IMR-90 (cell line): ENCODE measurements around the gene PDE6B. TPM values are rescaled to one million over a fixed set of nuclear protein-coding genes. Genes with fewer than 3 reads are reported as not detected.

Experiments
- ATAC-seq: fragments of 200-7000 bp; cut with Tn5 transposase; 2 replicates; pipeline ENCODE4 v1.9.1; 2020; ENCODE audit warnings: low read depth, mild to moderate bottlenecking, moderate library complexity
- BruUV-seq: library from RNA; stranded (reverse); fragments of 400-500 nt; replicated peaks from 2 replicates; lab custom pipeline; 2021; lab: Mats Ljungman, UMichigan
- CTCF ChIA-PET: fragments of 300-600 bp; formaldehyde crosslinking; extraction: SDS; loops from one replicate; lab custom pipeline; 2021; ENCODE audit warnings: antibody characterized with exemption; lab: Yijun Ruan, JAX
- POLR2A ChIA-PET: fragments of 300-600 bp; sonication (Branson Sonifier 250); formaldehyde crosslinking; loops from one replicate; lab custom pipeline; 2022; ENCODE audit warnings: antibody characterized with exemption; ENCODE audit not compliant: unreplicated experiment; lab: Charles Lee
- DNase-seq: peaks from one replicate; pipeline ENCODE4 v3.0.0; 2013
- H2AFZ ChIP-seq: replicated peaks from 2 replicates; pipeline ENCODE3; 2013; ENCODE audit warnings: low read length, mild to moderate bottlenecking; ENCODE audit not compliant: poor library complexity
- H2AK5ac ChIP-seq: 2 replicates; pipeline ENCODE4 v1.6.1; 2013; ENCODE audit warnings: low read depth, low read length, inconsistent platforms
- H2AK9ac ChIP-seq: replicated peaks from 2 replicates; pipeline ENCODE3; 2013; ENCODE audit warnings: mild to moderate bottlenecking, low read depth, low read length, moderate library complexity; ENCODE audit not compliant: poor library complexity
- H2BK120ac ChIP-seq: 2 replicates; pipeline ENCODE4 v1.6.1; 2013; ENCODE audit warnings: low read depth, low read length, inconsistent platforms
- H2BK15ac ChIP-seq: 3 replicates; pipeline ENCODE4 v1.6.1; 2013; ENCODE audit warnings: low read depth, low read length, inconsistent platforms
- H2BK20ac ChIP-seq: 2 replicates; pipeline ENCODE4 v1.6.1; 2013; ENCODE audit warnings: low read depth, mild to moderate bottlenecking, inconsistent platforms, low read length, moderate library complexity
- H2BK5ac ChIP-seq: 2 replicates; pipeline ENCODE4 v1.6.1; 2013; ENCODE audit warnings: mild to moderate bottlenecking, low read depth, low read length, inconsistent platforms; ENCODE audit not compliant: poor library complexity, severe bottlenecking
- H3K14ac ChIP-seq: replicated peaks from 2 replicates; pipeline ENCODE4 v1.6.1; 2013; ENCODE audit warnings: low read depth, low read length, inconsistent platforms
- H3K18ac ChIP-seq: 2 replicates; pipeline ENCODE4 v1.6.1; 2013; ENCODE audit warnings: low read depth, low read length, control low read depth
- H3K23ac ChIP-seq: 2 replicates; pipeline ENCODE4 v1.6.1; 2013; ENCODE audit warnings: low read depth, low read length, inconsistent platforms
- H3K27ac ChIP-seq: 2 replicates; pipeline ENCODE4 v1.5.1; 2013; ENCODE audit warnings: mild to moderate bottlenecking, control low read depth, low read length; ENCODE audit not compliant: insufficient read depth
- H3K27me3 ChIP-seq: 2 replicates; pipeline ENCODE4 v1.6.1; 2013; ENCODE audit warnings: low read length; ENCODE audit not compliant: control insufficient read depth, insufficient read depth
- H3K36me3 ChIP-seq: 2 replicates; pipeline ENCODE4 v1.6.1; 2013; ENCODE audit warnings: low read length, mixed read lengths; ENCODE audit not compliant: control insufficient read depth, insufficient read depth
- H3K4ac ChIP-seq: 2 replicates; pipeline ENCODE4 v1.6.1; 2013; ENCODE audit warnings: low read depth, low read length, inconsistent platforms
- H3K4me1 ChIP-seq: 2 replicates; pipeline ENCODE4 v1.6.1; 2013; ENCODE audit warnings: low read length, mixed read lengths; ENCODE audit not compliant: control insufficient read depth, insufficient read depth
- H3K4me2 ChIP-seq: 2 replicates; pipeline ENCODE4 v1.6.1; 2013; ENCODE audit warnings: low read depth, mild to moderate bottlenecking, control low read depth, low read length, moderate library complexity
- H3K4me3 ChIP-seq: 2 replicates; pipeline ENCODE4 v1.5.1; 2013; ENCODE audit warnings: low read depth, mild to moderate bottlenecking, control low read depth, low read length, moderate library complexity; ENCODE audit not compliant: insufficient read depth
- H3K56ac ChIP-seq: 2 replicates; pipeline ENCODE4 v1.6.1; 2013; ENCODE audit warnings: low read length, inconsistent platforms; ENCODE audit not compliant: insufficient read depth; ENCODE audit errors: extremely low read depth
- H3K79me1 ChIP-seq, 2 experiments: 2 replicates each; pipeline ENCODE4 v1.6.1; 2013; ENCODE audit warnings: low read length in 2 of 2, inconsistent platforms in 1 of 2, low read depth in 1 of 2
- H3K9ac ChIP-seq: 2 replicates; pipeline ENCODE4 v1.6.1; 2013; ENCODE audit warnings: low read depth, low read length, control low read depth
- H3K9me1 ChIP-seq: 2 replicates; pipeline ENCODE4 v1.6.1; 2013; ENCODE audit warnings: low read length, inconsistent platforms; ENCODE audit not compliant: insufficient read depth
- H3K9me3 ChIP-seq: 2 replicates; pipeline ENCODE4 v1.6.1; 2013; ENCODE audit warnings: low read length; ENCODE audit not compliant: control insufficient read depth, insufficient read depth
- H4K20me1 ChIP-seq: 2 replicates; pipeline ENCODE4 v1.6.1; 2013; ENCODE audit warnings: low read length, inconsistent platforms; ENCODE audit not compliant: insufficient read depth
- H4K5ac ChIP-seq: 2 replicates; pipeline ENCODE4 v1.6.1; 2013; ENCODE audit warnings: mild to moderate bottlenecking, low read depth, low read length, control low read depth
- H4K8ac ChIP-seq, 2 experiments: 2 replicates each; pipeline ENCODE4 v1.6.1; 2013; ENCODE audit warnings: low read depth in 2 of 2, low read length in 2 of 2, control low read depth in 1 of 2, inconsistent platforms in 1 of 2
- H4K91ac ChIP-seq: 2 replicates; pipeline ENCODE4 v1.6.1; 2013; ENCODE audit warnings: low read depth, low read length, inconsistent platforms; ENCODE audit not compliant: insufficient read depth
- MAFK ChIP-seq: IDR thresholded peaks from 2 replicates; pipeline ENCODE4 v1.6.1; 2012; ENCODE audit warnings: low read depth, low read length, improper control_type of control experiment
- NFE2L2 ChIP-seq: fragments of 150-350 bp; IDR thresholded peaks from 2 replicates; pipeline ENCODE4 v1.6.1; 2016; ENCODE audit warnings: low read depth, mild to moderate bottlenecking, low read length
- POLR2A ChIP-seq: IDR thresholded peaks from 2 replicates; pipeline ENCODE4 v1.6.1; 2012; ENCODE audit warnings: mild to moderate bottlenecking, low read depth, low read length
- RCOR1 ChIP-seq: IDR thresholded peaks from 2 replicates; pipeline ENCODE4 v1.6.1; 2012; ENCODE audit warnings: mild to moderate bottlenecking, low read length, improper control_type of control experiment; ENCODE audit not compliant: insufficient replicate concordance
- SMC3 ChIP-seq: fragments of 150-350 bp; IDR thresholded peaks from 2 replicates; pipeline ENCODE4 v1.6.1; 2016; ENCODE audit warnings: low read depth, mild to moderate bottlenecking, antibody characterized with exemption, low read length, moderate library complexity
- WGBS, 2 experiments: methylation state at CpG; one replicate each; pipeline versions ENCODE4 v1.1.5 to v1.1.7; 2013; ENCODE audit warnings: missing lambda C conversion rate in 2 of 2; ENCODE audit not compliant: insufficient read length in 1 of 2; ENCODE audit errors: extremely low coverage in 2 of 2; 5-methylcytosine and 5-hydroxymethylcytosine counted together
- dilution Hi-C: fragments of 300-500 bp; cut with HindIII; formaldehyde crosslinking; loops from one replicate; pipeline ENCODE4 v1.14.3; 2018; ENCODE audit warnings: low sequenced_read_pairs; ENCODE audit not compliant: unreplicated experiment
- in situ Hi-C: fragments of 300-500 bp; cut with MboI; formaldehyde crosslinking; loops from 3 replicates; pipeline ENCODE4 v1.14.3; 2019; ENCODE audit warnings: low sequenced_read_pairs, inconsistent platforms, mixed read lengths
- intact Hi-C: fragments of 100-400 bp; cut with micrococcal nuclease; formaldehyde crosslinking; loops from 2 replicates; pipeline ENCODE4 v1.10.0; 2022
- polyA plus RNA-seq, 3 experiments: library from polyadenylated mRNA; depleted of rRNA; stranded (reverse); fragments of >200 nt; gene quantifications; 2 replicates each; pipeline ENCODE4 v1.2.3, GENCODE V29; 2012; ENCODE audit warnings: low replicate concordance in 1 of 3
- total RNA-seq: library from RNA; depleted of rRNA; stranded (reverse); fragments of >200 nt; gene quantifications from 2 replicates; pipeline ENCODE4 v1.2.3, GENCODE V29; 2012
- TF ChIP-seq, protein P1 (sequence below): fragments of 150-350 bp; IDR thresholded peaks from 2 replicates; pipeline ENCODE4 v1.6.1; 2016; ENCODE audit warnings: low read depth, mild to moderate bottlenecking, low read length, moderate library complexity, borderline replicate concordance

Gene PDE6B
- total and polyA plus RNA-seq, 2 of the 4 experiments (the other 2 are of a cell fraction): under 0.01 TPM; not detected in 1

DNA sequence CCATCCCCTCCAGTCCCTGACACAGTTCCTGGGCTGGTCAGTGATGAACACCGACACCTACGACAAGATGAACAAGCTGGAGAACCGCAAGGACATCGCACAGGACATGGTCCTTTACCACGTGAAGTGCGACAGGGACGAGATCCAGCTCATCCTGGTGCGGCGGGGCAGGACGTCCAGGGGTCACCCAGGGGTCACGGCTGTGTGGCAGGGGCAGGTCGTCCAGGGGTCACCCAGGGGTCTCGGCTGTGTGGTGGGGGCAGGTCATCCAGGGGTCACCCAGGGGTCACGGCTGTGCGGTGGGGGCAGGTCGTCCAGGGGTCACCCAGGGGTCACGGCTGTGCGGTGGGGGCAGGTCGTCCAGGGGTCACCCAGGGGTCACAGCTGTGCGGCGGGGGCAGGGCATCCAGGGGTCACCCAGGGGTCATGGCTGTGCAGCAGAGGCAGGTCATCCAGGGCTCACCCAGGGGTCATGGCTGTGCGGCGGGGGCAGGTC, 32.0 kb downstream of the PDE6B start:
- Histone ChIP-seq H3K9me1 (no peaks in the 10 kb centered on the region), H2BK20ac (no peak overlapping the region), H3K23ac (no peak overlapping the region), H2AK9ac (no peak overlapping the region), H2BK120ac (no peak overlapping the region), H2AFZ (no peak overlapping the region), H3K79me1 (no peaks in the 10 kb centered on the region), H4K91ac (no peak overlapping the region), H3K9me3 (peaks cover 18% of the 10 kb centered on the region), H3K18ac (no peak overlapping the region), H3K14ac (no peak overlapping the region), H3K56ac (no peak overlapping the region), H3K4me3 (no peak overlapping the region), H4K8ac (no peak overlapping the region), H3K27ac (no peak overlapping the region), H4K20me1 (no peaks in the 10 kb centered on the region), H2BK5ac (no peak overlapping the region), H3K4ac (no peak overlapping the region), H4K5ac (no peak overlapping the region), H3K9ac (no peak overlapping the region), H3K27me3 (peaks cover under 1% of the 10 kb centered on the region; the same call in 1 of the 2 replicates), H2BK15ac (no peak overlapping the region), H2AK5ac (no peak overlapping the region), H3K4me1 (no peaks in the 10 kb centered on the region), H3K36me3 (no peaks in the 10 kb centered on the region), H3K4me2 (no peak overlapping the region)
- dilution Hi-C loops (no loop called here), in situ Hi-C loops (no loop called here), intact Hi-C loops (no loop called here)
- no TSS peak for BruUV-seq
- CTCF ChIA-PET: no interaction called here
- POLR2A ChIA-PET: no interaction called here
- 85% methylated on average over 20 of the region's 23 CpGs; no CpG with 5 or more reads in 1 of the 2 experiments for WGBS, 2 experiments
- TF ChIP-seq SMC3: no peak
- TF ChIP-seq POLR2A: no peak
- no peak for TF ChIP-seq NFE2L2
- TF ChIP-seq RCOR1: no peak
- TF ChIP-seq, protein P1, sequence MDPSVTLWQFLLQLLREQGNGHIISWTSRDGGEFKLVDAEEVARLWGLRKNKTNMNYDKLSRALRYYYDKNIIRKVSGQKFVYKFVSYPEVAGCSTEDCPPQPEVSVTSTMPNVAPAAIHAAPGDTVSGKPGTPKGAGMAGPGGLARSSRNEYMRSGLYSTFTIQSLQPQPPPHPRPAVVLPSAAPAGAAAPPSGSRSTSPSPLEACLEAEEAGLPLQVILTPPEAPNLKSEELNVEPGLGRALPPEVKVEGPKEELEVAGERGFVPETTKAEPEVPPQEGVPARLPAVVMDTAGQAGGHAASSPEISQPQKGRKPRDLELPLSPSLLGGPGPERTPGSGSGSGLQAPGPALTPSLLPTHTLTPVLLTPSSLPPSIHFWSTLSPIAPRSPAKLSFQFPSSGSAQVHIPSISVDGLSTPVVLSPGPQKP: no peak
- TF ChIP-seq MAFK: no peak
- ATAC-seq (no peak), DNase-seq (no peak)
